ENCODE measurements around the gene LRRTM3. TPM values are rescaled to one million over a fixed set of nuclear protein-coding genes. Genes with fewer than 3 reads are reported as not detected.

Gene LRRTM3
- total RNA-seq, 1 experiment from 2014 or later, result not detected

DNA sequence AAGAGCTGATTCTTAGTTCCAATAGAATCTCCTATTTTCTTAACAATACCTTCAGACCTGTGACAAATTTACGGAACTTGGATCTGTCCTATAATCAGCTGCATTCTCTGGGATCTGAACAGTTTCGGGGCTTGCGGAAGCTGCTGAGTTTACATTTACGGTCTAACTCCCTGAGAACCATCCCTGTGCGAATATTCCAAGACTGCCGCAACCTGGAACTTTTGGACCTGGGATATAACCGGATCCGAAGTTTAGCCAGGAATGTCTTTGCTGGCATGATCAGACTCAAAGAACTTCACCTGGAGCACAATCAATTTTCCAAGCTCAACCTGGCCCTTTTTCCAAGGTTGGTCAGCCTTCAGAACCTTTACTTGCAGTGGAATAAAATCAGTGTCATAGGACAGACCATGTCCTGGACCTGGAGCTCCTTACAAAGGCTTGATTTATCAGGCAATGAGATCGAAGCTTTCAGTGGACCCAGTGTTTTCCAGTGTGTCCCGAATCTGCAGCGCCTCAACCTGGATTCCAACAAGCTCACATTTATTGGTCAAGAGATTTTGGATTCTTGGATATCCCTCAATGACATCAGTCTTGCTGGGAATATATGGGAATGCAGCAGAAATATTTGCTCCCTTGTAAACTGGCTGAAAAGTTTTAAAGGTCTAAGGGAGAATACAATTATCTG lies 1.6 kb downstream of the LRRTM3 start:
- intact Hi-C loops (cut with micrococcal nuclease), result no loop called here
- Mint-ChIP-seq H3K27me3 (ENCODE audit: insufficient read depth, unreplicated experiment) (peaks cover 25% of the 10 kb centered on the region), H3K27ac (ENCODE audit: low read depth, unreplicated experiment) (no peak overlapping the region), H3K4me1 (ENCODE audit: insufficient read depth, unreplicated experiment) (peaks cover 6% of the 10 kb centered on the region), H3K36me3 (ENCODE audit: insufficient read depth, unreplicated experiment) (no peaks in the 10 kb centered on the region), H3K9me3 (ENCODE audit: unreplicated experiment) (no peaks in the 10 kb centered on the region), H3K4me3 (ENCODE audit: unreplicated experiment) (no peak overlapping the region)
- POLR2A ChIA-PET, result interaction anchor here (1.0 kb wide), 1 partner anchor 11 kb away, joined by 5 read pairs; no protein-coding TSS in a partner anchor
- BruUV-seq (replicated peaks), result no TSS peak
- CTCF ChIA-PET, result interaction anchor here (0.6 to 1.4 kb wide), 5 partner anchors 13 to 592 kb away, joined by 3 to 4 read pairs (median 4); no protein-coding TSS in a partner anchor
- TF ChIP-seq, protein P1, sequence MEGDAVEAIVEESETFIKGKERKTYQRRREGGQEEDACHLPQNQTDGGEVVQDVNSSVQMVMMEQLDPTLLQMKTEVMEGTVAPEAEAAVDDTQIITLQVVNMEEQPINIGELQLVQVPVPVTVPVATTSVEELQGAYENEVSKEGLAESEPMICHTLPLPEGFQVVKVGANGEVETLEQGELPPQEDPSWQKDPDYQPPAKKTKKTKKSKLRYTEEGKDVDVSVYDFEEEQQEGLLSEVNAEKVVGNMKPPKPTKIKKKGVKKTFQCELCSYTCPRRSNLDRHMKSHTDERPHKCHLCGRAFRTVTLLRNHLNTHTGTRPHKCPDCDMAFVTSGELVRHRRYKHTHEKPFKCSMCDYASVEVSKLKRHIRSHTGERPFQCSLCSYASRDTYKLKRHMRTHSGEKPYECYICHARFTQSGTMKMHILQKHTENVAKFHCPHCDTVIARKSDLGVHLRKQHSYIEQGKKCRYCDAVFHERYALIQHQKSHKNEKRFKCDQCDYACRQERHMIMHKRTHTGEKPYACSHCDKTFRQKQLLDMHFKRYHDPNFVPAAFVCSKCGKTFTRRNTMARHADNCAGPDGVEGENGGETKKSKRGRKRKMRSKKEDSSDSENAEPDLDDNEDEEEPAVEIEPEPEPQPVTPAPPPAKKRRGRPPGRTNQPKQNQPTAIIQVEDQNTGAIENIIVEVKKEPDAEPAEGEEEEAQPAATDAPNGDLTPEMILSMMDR (IDR thresholded peaks at IDR 0.05; ENCODE audit: unreplicated experiment), result no peak
- DNase-seq (ENCODE audit: unreplicated experiment), result no peak

DNA sequence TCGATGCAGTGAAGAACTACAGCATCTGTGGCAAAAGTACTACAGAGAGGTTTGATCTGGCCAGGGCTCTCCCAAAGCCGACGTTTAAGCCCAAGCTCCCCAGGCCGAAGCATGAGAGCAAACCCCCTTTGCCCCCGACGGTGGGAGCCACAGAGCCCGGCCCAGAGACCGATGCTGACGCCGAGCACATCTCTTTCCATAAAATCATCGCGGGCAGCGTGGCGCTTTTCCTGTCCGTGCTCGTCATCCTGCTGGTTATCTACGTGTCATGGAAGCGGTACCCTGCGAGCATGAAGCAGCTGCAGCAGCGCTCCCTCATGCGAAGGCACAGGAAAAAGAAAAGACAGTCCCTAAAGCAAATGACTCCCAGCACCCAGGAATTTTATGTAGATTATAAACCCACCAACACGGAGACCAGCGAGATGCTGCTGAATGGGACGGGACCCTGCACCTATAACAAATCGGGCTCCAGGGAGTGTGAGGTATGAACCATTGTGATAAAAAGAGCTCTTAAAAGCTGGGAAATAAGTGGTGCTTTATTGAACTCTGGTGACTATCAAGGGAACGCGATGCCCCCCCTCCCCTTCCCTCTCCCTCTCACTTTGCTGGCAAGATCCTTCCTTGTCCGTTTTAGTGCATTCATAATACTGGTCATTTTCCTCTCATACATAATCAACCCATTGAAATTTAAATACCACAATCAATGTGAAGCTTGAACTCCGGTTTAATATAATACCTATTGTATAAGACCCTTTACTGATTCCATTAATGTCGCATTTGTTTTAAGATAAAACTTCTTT lies 2.3 kb downstream of the LRRTM3 start:
- no peak for DNase-seq (ENCODE audit: unreplicated experiment)
- Mint-ChIP-seq H3K4me1 (ENCODE audit: insufficient read depth, unreplicated experiment) (peaks cover 6% of the 10 kb centered on the region), H3K36me3 (ENCODE audit: insufficient read depth, unreplicated experiment) (no peaks in the 10 kb centered on the region), H3K9me3 (ENCODE audit: unreplicated experiment) (no peaks in the 10 kb centered on the region), H3K27ac (ENCODE audit: low read depth, unreplicated experiment) (no peak overlapping the region), H3K4me3 (ENCODE audit: unreplicated experiment) (no peak overlapping the region), H3K27me3 (ENCODE audit: insufficient read depth, unreplicated experiment) (peaks cover 33% of the 10 kb centered on the region)
- TF ChIP-seq, protein P1 (IDR thresholded peaks at IDR 0.05; ENCODE audit: unreplicated experiment), result no peak
- ChIA-PET CTCF (interaction anchor here (0.5 to 1.4 kb wide), 6 partner anchors 12 to 749 kb away, joined by 3 to 4 read pairs (median 3); no protein-coding TSS in a partner anchor), POLR2A (interaction anchor here (1.0 kb wide), 1 partner anchor 11 kb away, joined by 5 read pairs; no protein-coding TSS in a partner anchor)
- no TSS peak for BruUV-seq (replicated peaks)
- intact Hi-C loops (cut with micrococcal nuclease), result no loop called here

DNA sequence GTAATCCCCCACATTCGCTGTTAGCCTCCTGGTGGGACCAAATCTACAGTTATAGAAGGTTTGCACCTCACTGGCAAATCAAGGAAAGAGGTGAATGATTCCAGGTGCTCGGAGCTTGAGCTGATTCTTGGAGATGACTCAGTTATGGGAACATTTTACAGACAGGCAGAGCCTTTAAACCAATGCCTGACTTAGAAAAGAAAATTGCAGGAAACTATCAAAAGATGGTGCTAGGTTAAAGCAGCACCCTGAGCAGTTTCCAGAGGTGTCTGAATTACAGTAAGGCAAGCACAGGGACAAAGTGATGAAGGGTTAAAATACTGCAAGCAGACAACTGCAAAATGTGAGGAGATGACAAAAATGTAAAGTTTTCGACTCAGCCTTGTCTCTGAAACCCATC lies 2.9 kb downstream of the LRRTM3 start:
- CTCF ChIA-PET, result interaction anchor here (0.6 to 1.4 kb wide), 5 partner anchors 95 to 858 kb away, joined by 3 to 7 read pairs (median 3); no protein-coding TSS in a partner anchor
- Mint-ChIP-seq H3K4me3 (ENCODE audit: unreplicated experiment) (no peak overlapping the region), H3K4me1 (ENCODE audit: insufficient read depth, unreplicated experiment) (peaks cover 6% of the 10 kb centered on the region), H3K36me3 (ENCODE audit: insufficient read depth, unreplicated experiment) (no peaks in the 10 kb centered on the region), H3K9me3 (ENCODE audit: unreplicated experiment) (no peaks in the 10 kb centered on the region), H3K27ac (ENCODE audit: low read depth, unreplicated experiment) (no peak overlapping the region), H3K27me3 (ENCODE audit: insufficient read depth, unreplicated experiment) (peaks cover 39% of the 10 kb centered on the region)
- BruUV-seq (replicated peaks), result no TSS peak
- intact Hi-C loops (cut with micrococcal nuclease), result no loop called here
- TF ChIP-seq, protein P1 (IDR thresholded peaks at IDR 0.05; ENCODE audit: unreplicated experiment), result no peak
- POLR2A ChIA-PET, result interaction anchor here (0.6 kb wide), 1 partner anchor 56 kb away, joined by 3 read pairs; no protein-coding TSS in a partner anchor
- no peak for DNase-seq (ENCODE audit: unreplicated experiment)

DNA sequence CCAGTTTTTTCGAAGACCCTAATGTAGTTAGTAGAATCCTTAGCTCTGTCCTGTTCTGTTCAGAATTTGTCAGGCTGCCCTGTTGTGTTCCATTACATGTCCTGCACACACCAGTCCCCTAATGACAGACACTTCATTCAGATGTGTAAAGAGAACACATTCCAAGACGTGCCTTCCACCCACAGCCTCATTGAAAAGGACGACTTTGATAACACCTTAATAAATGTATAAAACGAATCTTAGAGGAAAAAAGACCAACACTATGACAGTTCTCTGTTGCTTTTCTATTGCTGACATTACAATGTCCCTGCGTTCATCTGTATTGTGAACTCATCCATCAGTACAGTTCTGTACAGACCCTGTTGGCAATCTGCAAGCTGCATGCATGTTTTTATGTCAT lies 3.5 kb downstream of the LRRTM3 start:
- DNase-seq (ENCODE audit: unreplicated experiment), result no peak
- no TSS peak for BruUV-seq (replicated peaks)
- CTCF ChIA-PET, result interaction anchor here (0.6 to 1.6 kb wide), 4 partner anchors 10 to 857 kb away, joined by 3 to 7 read pairs (median 3); no protein-coding TSS in a partner anchor
- H3K4me1 Mint-ChIP-seq (ENCODE audit: insufficient read depth, unreplicated experiment), result peaks cover 6% of the 10 kb centered on the region
- H3K27ac Mint-ChIP-seq (ENCODE audit: low read depth, unreplicated experiment), result no peak overlapping the region
- H3K4me3 Mint-ChIP-seq (ENCODE audit: unreplicated experiment), result no peak overlapping the region
- POLR2A ChIA-PET, result interaction anchor here (0.6 kb wide), 1 partner anchor 56 kb away, joined by 3 read pairs; no protein-coding TSS in a partner anchor
- no peaks in the 10 kb centered on the region for H3K9me3 Mint-ChIP-seq (ENCODE audit: unreplicated experiment)
- intact Hi-C loops (cut with micrococcal nuclease), result no loop called here
- H3K36me3 Mint-ChIP-seq (ENCODE audit: insufficient read depth, unreplicated experiment), result no peaks in the 10 kb centered on the region
- TF ChIP-seq, protein P1 (IDR thresholded peaks at IDR 0.05; ENCODE audit: unreplicated experiment), result no peak
- H3K27me3 Mint-ChIP-seq (ENCODE audit: insufficient read depth, unreplicated experiment), result peaks cover 45% of the 10 kb centered on the region
